Endothelial cell of umbilical vein (primary cell): Measurements from ENCODE around the gene KDSR. TPM values are rescaled to one million over a fixed set of nuclear protein-coding genes. Genes with fewer than 3 reads are reported as not detected.

ENCODE experiments used
- BruUV-seq: library from RNA; stranded (reverse); fragments of 400-500 nt; replicated peaks from 2 replicates; lab custom pipeline; 2021; lab: Mats Ljungman, UMichigan
- CTCF ChIA-PET: fragments of 300-600, 350-600 bp; sonication (Branson Sonifier 250); formaldehyde crosslinking; loops from one replicate; lab custom pipeline; 2021; ENCODE audit warnings: antibody characterized with exemption, inconsistent platforms; lab: Charles Lee
- POLR2A ChIA-PET: fragments of 300-600, 350-600 bp; sonication (Branson Sonifier 250); formaldehyde crosslinking; loops from one replicate; lab custom pipeline; 2021; ENCODE audit warnings: antibody characterized with exemption, inconsistent platforms; lab: Charles Lee
- DNase-seq: peaks from one replicate; pipeline ENCODE4 v3.0.0-alpha.2; 2011; ENCODE audit warnings: low read depth, low spot score
- FAIRE-seq: peaks from 2 replicates; lab custom pipeline; 2011; peaks lifted over from hg19 to GRCh38; lab: Jason Lieb, UNC
- H2AFZ ChIP-seq: 2 replicates; pipeline ENCODE4 v1.6.0; 2012; ENCODE audit warnings: low read depth, low read length, control low read depth, inconsistent platforms
- H3K27ac ChIP-seq: 2 replicates; pipeline ENCODE4 v1.5.1; 2011; ENCODE audit warnings: low read depth, mild to moderate bottlenecking, control low read depth, low read length, moderate library complexity; ENCODE audit not compliant: insufficient read depth
- H3K27me3 ChIP-seq, 2 experiments: 2 replicates each; pipeline versions ENCODE4 v1.6.0 to v1.6.1; 2011; ENCODE audit warnings: low read length in 2 of 2, mixed read lengths in 1 of 2; ENCODE audit not compliant: control insufficient read depth in 2 of 2, insufficient read depth in 2 of 2
- H3K36me3 ChIP-seq, 2 experiments: 2 replicates in 1 of 2; 3 replicates in 1 of 2; pipeline ENCODE4 v1.5.1; 2011; ENCODE audit warnings: low read length in 2 of 2, mild to moderate bottlenecking in 1 of 2, moderate library complexity in 1 of 2; ENCODE audit not compliant: control insufficient read depth in 2 of 2, insufficient read depth in 2 of 2; ENCODE audit errors: extremely low read depth in 1 of 2
- H3K4me1 ChIP-seq: 3 replicates; pipeline ENCODE4 v1.5.1; 2011; ENCODE audit warnings: mild to moderate bottlenecking, low read length; ENCODE audit not compliant: control insufficient read depth, insufficient read depth; ENCODE audit errors: extremely low read depth
- H3K4me2 ChIP-seq: 2 replicates; pipeline ENCODE4 v1.6.1; 2011; ENCODE audit warnings: low read length, control low read depth, mixed read lengths; ENCODE audit not compliant: insufficient read depth
- H3K4me3 ChIP-seq, 3 experiments: fragments of 200-600 bp in 1 of 3; sonication (generic), shearing (Covaris generic) in 1 of 3; replicated peaks in 1 of 3; 2 replicates each; pipeline ENCODE4 v1.5.1; 2011 to 2016; ENCODE audit warnings: control low read depth in 3 of 3, low read length in 3 of 3, mild to moderate bottlenecking in 2 of 3, inconsistent platforms in 1 of 3, low read depth in 1 of 3, moderate library complexity in 1 of 3; ENCODE audit not compliant: insufficient read depth in 1 of 3
- H3K79me2 ChIP-seq: 2 replicates; pipeline ENCODE4 v1.6.0; 2012; ENCODE audit warnings: low read length, inconsistent platforms; ENCODE audit not compliant: control insufficient read depth, insufficient read depth
- H3K9ac ChIP-seq: replicated peaks from 2 replicates; pipeline ENCODE3; 2011; ENCODE audit warnings: low read length, control low read depth; ENCODE audit not compliant: insufficient read depth; ENCODE audit errors: extremely low read depth
- H3K9me1 ChIP-seq: replicated peaks from 3 replicates; pipeline ENCODE4 v1.6.0; 2011; ENCODE audit warnings: mild to moderate bottlenecking, low read length; ENCODE audit not compliant: control insufficient read depth, insufficient read depth; ENCODE audit errors: extremely low read depth
- H3K9me3 ChIP-seq: replicated peaks from 2 replicates; pipeline ENCODE4 v1.5.1; 2012; ENCODE audit warnings: low read length, inconsistent platforms; ENCODE audit not compliant: control insufficient read depth, insufficient read depth
- H4K20me1 ChIP-seq: replicated peaks from 2 replicates; pipeline ENCODE3; 2011; ENCODE audit warnings: mild to moderate bottlenecking, low read length; ENCODE audit not compliant: control insufficient read depth, insufficient read depth; ENCODE audit errors: extremely low read depth
- CTCF ChIP-seq, 2 donors: IDR thresholded peaks; 1 replicate in 1 of 2; 2 replicates in 1 of 2; pipeline ENCODE4 v1.5.1; 2011; ENCODE audit warnings: low read length in 2 of 2, mild to moderate bottlenecking in 2 of 2, moderate library complexity in 2 of 2, control low read depth in 1 of 2, inconsistent platforms in 1 of 2, low read depth in 1 of 2; ENCODE audit not compliant: insufficient read depth in 1 of 2; ENCODE audit errors: extremely low read depth in 1 of 2
- EZH2 ChIP-seq: IDR thresholded peaks from 2 replicates; pipeline ENCODE4 v1.6.1; 2012; ENCODE audit warnings: borderline replicate concordance, low read depth, mild to moderate bottlenecking, moderate library complexity, low read length, inconsistent platforms; ENCODE audit not compliant: severe bottlenecking
- FOS ChIP-seq: IDR thresholded peaks from 2 replicates; pipeline ENCODE4 v1.6.1; 2011; ENCODE audit warnings: mild to moderate bottlenecking, low read length, moderate library complexity, borderline replicate concordance; ENCODE audit not compliant: insufficient read depth
- GATA2 ChIP-seq: IDR thresholded peaks from 2 replicates; pipeline ENCODE4 v1.7.0; 2011; ENCODE audit warnings: low read depth, mild to moderate bottlenecking, moderate library complexity, mixed read lengths, low read length; ENCODE audit not compliant: insufficient read length, insufficient read depth
- JUN ChIP-seq: IDR thresholded peaks from 2 replicates; pipeline ENCODE4 v1.6.1; 2011; ENCODE audit warnings: borderline replicate concordance, low read depth; ENCODE audit not compliant: insufficient read length, insufficient read depth
- MAX ChIP-seq: IDR thresholded peaks from 2 replicates; pipeline ENCODE4 v1.6.1; 2011; ENCODE audit not compliant: insufficient read depth, insufficient read length
- MYC ChIP-seq: IDR thresholded peaks from one replicate; pipeline ENCODE4 v1.6.1; 2011; ENCODE audit warnings: mild to moderate bottlenecking, low read depth, low read length
- POLR2A ChIP-seq: IDR thresholded peaks from 2 replicates; pipeline ENCODE4 v1.6.1; 2012; ENCODE audit warnings: low read depth, mild to moderate bottlenecking, control low read depth, low read length
- POLR2AphosphoS5 ChIP-seq: IDR thresholded peaks from 2 replicates; pipeline ENCODE4 v1.6.1; 2012; ENCODE audit warnings: low read depth, mild to moderate bottlenecking, control low read depth, low read length, moderate library complexity; ENCODE audit not compliant: insufficient read depth
- dilution Hi-C: fragments of 300-500 bp; cut with MboI; formaldehyde crosslinking; loops from one replicate; pipeline ENCODE4 v1.15.0; 2019; ENCODE audit warnings: low sequenced_read_pairs; ENCODE audit not compliant: extremely low pct_ligation_motif_present
- intact Hi-C: fragments of 100-400 bp; cut with micrococcal nuclease; formaldehyde crosslinking; loops from one replicate; pipeline ENCODE4 v1.10.0; 2022
- polyA plus RNA-seq, 4 experiments: library from polyadenylated mRNA; depleted of rRNA in 3 of 4; stranded (reverse) in 3 of 4; unstranded in 1 of 4; fragments of >200 nt; gene quantifications; 2 replicates each; pipeline versions ENCODE4 v1.2.1 to v1.2.3, GENCODE V29; 2011 to 2012; ENCODE audit warnings: missing spikeins in 1 of 4
- total RNA-seq: library from RNA; stranded (reverse); gene quantifications from 2 replicates; pipeline ENCODE4 v1.2.3, GENCODE V29; 2021

KDSR gene
- total and polyA plus RNA-seq, 2 donors (not counting 3 experiments of a cell fraction or from before 2014, with no cell fraction given) = 17.1 to 43.1 TPM

DNA sequence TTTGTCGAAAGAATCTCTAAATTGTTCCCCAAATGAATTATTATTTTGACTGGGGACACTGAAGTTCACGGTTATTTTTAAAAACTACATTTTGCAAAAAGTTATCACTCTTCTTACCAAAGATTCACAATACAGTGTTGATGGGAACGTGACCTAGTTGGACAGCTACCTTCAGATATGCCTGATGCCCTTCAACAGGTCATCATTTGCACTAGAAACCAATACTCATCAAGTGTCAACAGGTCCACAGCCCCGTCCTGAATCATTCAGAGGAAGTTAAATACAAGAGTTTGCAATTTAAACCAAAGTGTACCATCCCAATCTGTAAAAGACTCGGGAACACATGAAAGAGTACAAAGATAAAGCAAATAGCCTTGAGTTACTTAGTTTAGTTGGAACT lies 75.7 kb downstream of the KDSR start:
- Histone ChIP-seq H3K79me2 (no peaks in the 10 kb centered on the region), H3K9me3 (no peaks in the 10 kb centered on the region), H3K27me3 (no peaks in the 10 kb centered on the region), H3K4me2 (no peak overlapping the region), H4K20me1 (no peaks in the 10 kb centered on the region), H3K36me3 (no peaks in the 10 kb centered on the region), H3K4me3 (no peak overlapping the region), H2AFZ (no peak overlapping the region), H3K9ac (no peak overlapping the region), H3K4me1 (no peaks in the 10 kb centered on the region), H3K27ac (no peak overlapping the region), H3K9me1 (no peaks in the 10 kb centered on the region)
- POLR2A ChIA-PET = no interaction called here
- intact Hi-C loops (no loop called here), dilution Hi-C loops (no loop called here)
- no peak for FAIRE-seq
- TF ChIP-seq GATA2 = no peak
- TF ChIP-seq EZH2 = no peak
- no peak for TF ChIP-seq JUN
- no peak for TF ChIP-seq MAX
- TF ChIP-seq POLR2A = no peak
- TF ChIP-seq CTCF (IDR thresholded peaks at IDR 0.05; ENCODE audit: extremely low read depth in 1 of 2, insufficient read depth in 1 of 2, low read depth in 1 of 2, low read length in 2 of 2) = no peak
- TF ChIP-seq POLR2AphosphoS5 = no peak
- no peak for TF ChIP-seq FOS
- TF ChIP-seq MYC = no peak
- CTCF ChIA-PET = interaction anchor here (0.7 kb wide), 1 partner anchor 275 kb away, joined by 3 read pairs; no protein-coding TSS in a partner anchor
- DNase-seq = no peak
- no TSS peak for BruUV-seq
